CD4-positive, alpha-beta T cell treated with Interleukin-10 for 1 hour (primary cell): ENCODE measurements around the gene ADCY1.
"Not testable (repeated sequence)": the region's sequence is repeated elsewhere in the genome, so short reads cannot be mapped to it uniquely, and the experiment has no call there.

Experiments
- DNase-seq: peaks from one replicate; pipeline ENCODE4 v3.0.0-alpha.2; 2020

The ADCY1 gene

GRCh38 chr7:45715471-45716352, 141.5 kb downstream of the ADCY1 start:
- no peak for DNase-seq

- no peak for DNase-seq
These were observed 142.4 kb downstream of the ADCY1 start for GRCh38 chr7:45716380-45717203.

- DNase-seq = no peak
These were observed 143.5 kb downstream of the ADCY1 start for GRCh38 chr7:45717537-45718235.

- DNase-seq = no peak
These were observed 144.5 kb downstream of the ADCY1 start for GRCh38 chr7:45718464-45719330.

- no peak for DNase-seq
These were observed 146.8 kb downstream of the ADCY1 start for GRCh38 chr7:45720989-45721388.

- no peak for DNase-seq
These were observed 147.8 kb downstream of the ADCY1 start for GRCh38 chr7:45721686-45722598.

- DNase-seq = not testable (repeated sequence)
These were observed 151.1 kb downstream of the ADCY1 start for GRCh38 chr7:45725231-45725630.

- no peak for DNase-seq
These were observed 152.7 kb downstream of the ADCY1 start for GRCh38 chr7:45726883-45727282.

- not testable (repeated sequence) for DNase-seq
These were observed 157.7 kb downstream of the ADCY1 start for GRCh38 chr7:45731692-45732443.

GRCh38 chr7:45738920-45739319, 164.8 kb downstream of the ADCY1 start:
- DNase-seq = not testable (repeated sequence)

GRCh38 chr7:45740573-45740972, 166.4 kb downstream of the ADCY1 start:
- DNase-seq = not testable (repeated sequence)

GRCh38 chr7:45748976-45749375, 174.8 kb downstream of the ADCY1 start:
- not testable (repeated sequence) for DNase-seq

GRCh38 chr7:45751352-45751751, 177.2 kb downstream of the ADCY1 start:
- not testable (repeated sequence) for DNase-seq

GRCh38 chr7:45756333-45756732, 182.2 kb downstream of the ADCY1 start:
- not testable (repeated sequence) for DNase-seq

GRCh38 chr7:45756757-45757156, 182.6 kb downstream of the ADCY1 start:
- DNase-seq = peak; percentile 31

GRCh38 chr7:45759464-45759863, 185.3 kb downstream of the ADCY1 start:
- not testable (repeated sequence) for DNase-seq

- DNase-seq = not testable (repeated sequence)
These were observed 187.5 kb downstream of the ADCY1 start for GRCh38 chr7:45761545-45762205.

- not testable (repeated sequence) for DNase-seq
These were observed 188.2 kb downstream of the ADCY1 start for GRCh38 chr7:45762225-45762994.
